Activated CD4-positive, alpha-beta T cell treated with anti-CD3 and anti-CD28 coated beads, Interleukin-2, amount 50 U/mL, for 24 hours (primary cell): Measurements from ENCODE around the gene GPC6.
"Not testable (repeated sequence)": the region's sequence is repeated elsewhere in the genome, so short reads cannot be mapped to it uniquely, and the experiment has no call there.

ENCODE experiments used
- DNase-seq, 2 donors: peaks; one replicate each; pipeline ENCODE4 v3.0.0-alpha.2; 2020; ENCODE audit warnings: low read depth in 1 of 2, low spot score in 1 of 2

Gene GPC6

GRCh38 chr13:94331281-94331680, 1104.7 kb downstream of the GPC6 start:
- no peak for DNase-seq

- no peak for DNase-seq
Observed at GRCh38 chr13:94332359-94333096, 1105.9 kb downstream of the GPC6 start.

DNA sequence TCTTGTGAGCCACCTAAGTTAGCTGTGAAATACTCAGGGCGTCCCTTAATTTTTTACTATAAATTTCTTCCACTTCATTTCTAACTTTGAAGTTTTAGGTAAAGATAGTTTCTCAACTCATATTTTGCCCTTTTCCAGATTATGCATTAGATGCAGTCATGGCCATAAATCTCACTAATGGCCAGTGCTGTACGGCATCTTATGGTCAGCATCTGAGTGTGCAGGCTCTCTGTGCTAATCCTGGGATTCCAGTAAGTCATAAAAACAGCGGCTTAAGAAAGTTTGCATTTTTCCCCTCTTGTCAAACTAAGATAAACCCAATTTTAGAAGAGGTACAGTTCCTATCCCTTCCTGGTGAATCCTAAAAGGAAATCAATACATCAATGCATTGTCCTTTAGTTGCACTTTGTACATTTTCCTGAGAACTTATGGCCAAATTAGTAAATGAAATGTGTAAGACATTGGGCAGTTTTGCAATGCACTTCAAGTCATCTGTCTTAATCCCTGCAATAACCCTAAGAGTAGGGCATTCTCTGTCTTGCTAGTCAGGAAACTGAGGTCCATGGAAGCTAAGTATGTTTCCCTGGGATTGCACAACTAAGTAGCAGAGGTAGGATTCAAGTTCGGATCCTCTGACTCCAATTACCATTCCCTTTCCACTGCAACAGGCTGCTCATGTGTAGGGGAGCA, 1106.7 kb downstream of the GPC6 start:
- no peak for DNase-seq

- DNase-seq = no peak
Observed at GRCh38 chr13:94335761-94336526, 1109.3 kb downstream of the GPC6 start.

GRCh38 chr13:94339116-94339687, 1112.6 kb downstream of the GPC6 start:
- no peak for DNase-seq

GRCh38 chr13:94342436-94343242, 1116.0 kb downstream of the GPC6 start:
- DNase-seq = no peak

DNA sequence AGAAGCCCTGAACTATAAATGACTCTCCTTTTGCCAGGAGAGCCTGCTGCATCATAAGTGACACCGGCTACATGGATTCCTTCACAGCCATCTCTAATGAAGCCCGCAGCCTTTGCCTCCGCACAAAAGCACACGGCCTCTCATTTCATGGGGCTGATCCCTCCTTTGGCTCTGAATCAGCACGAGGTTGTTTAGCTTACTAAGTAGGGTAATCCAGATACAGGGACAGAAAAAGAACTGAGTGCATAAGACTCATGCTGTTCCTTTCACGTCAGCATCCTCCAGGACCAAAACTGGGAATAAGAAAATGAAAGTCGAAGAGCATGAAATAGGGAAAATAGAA, 1116.6 kb downstream of the GPC6 start:
- DNase-seq = no peak

DNA sequence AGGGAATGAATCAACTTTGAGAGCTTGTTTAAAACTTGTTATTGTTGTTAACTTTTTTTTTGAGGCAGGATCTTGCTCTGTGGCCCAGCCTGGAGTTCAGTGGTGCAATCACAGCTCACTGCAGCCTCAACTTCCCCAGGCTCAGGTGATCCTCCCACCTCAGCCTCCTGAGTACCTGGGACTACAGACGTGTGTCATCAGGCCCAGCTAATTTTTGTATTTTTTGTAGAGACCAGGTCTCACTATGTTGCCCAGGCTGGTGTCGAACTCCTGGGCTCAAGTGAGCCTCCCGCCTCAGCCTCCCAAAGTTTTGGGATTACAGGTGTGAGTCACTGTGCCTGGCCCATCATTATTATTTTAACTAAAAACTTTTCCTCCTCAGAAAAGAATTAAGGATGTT, 1117.1 kb downstream of the GPC6 start:
- DNase-seq = not testable (repeated sequence)

GRCh38 chr13:94344126-94344818, 1117.7 kb downstream of the GPC6 start:
- no peak for DNase-seq

- no peak for DNase-seq
Observed at GRCh38 chr13:94345374-94346195, 1119.0 kb downstream of the GPC6 start.

GRCh38 chr13:94346261-94347019, 1119.8 kb downstream of the GPC6 start:
- DNase-seq = peak in 1 of 2 donors; percentile 31

- DNase-seq = peak in 1 of 2 donors; percentile 50
Observed at GRCh38 chr13:94351292-94351990, 1124.8 kb downstream of the GPC6 start.

- DNase-seq = no peak
Observed at GRCh38 chr13:94352057-94352456, 1125.5 kb downstream of the GPC6 start.

DNA sequence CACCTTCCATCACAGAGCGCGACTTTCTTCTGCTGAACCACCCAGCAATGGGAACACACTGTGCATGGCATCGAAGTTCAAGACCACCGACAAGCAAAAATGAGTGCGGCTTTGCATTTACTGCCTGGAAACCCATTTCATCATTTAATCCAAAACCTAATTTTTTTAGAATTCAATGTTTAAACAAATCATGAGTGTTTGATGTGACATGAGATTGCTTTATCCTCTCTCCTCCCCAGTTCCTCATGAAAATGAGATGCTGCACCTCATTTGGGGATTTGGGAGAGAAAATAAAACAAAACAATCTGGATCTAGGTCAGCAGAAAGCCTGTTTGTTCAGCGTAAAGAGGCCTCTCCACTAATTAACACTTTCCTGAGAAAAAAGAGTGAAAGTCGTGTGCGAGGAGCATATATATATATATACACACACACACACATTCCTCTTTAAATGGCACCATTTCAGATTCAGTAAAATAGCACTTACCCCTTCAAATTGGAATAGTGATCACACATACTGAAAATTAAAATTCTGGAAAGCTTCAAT, 1126.6 kb downstream of the GPC6 start:
- no peak for DNase-seq

DNA sequence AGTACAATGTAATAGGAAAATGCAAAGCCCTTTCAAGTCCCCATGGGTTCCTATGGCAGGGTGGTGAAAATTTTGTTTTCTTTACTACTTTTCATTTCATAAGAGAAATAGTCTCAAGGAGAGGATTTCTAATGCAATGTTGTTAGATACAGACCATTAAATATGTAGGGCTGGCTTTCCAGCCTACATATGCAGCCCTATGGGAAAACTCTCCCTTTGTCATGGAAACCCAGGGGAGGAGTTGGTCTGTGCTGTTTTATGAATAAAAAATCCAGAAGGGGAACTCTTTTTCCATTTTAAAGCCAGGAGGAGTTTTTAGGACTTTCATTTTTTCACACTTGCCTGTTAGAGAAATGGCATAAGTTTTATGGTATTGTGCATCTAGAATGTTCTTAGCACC, 1133.3 kb downstream of the GPC6 start:
- DNase-seq = no peak

GRCh38 chr13:94362411-94362909, 1135.9 kb downstream of the GPC6 start:
- peak; percentile 21 to 76 for DNase-seq

GRCh38 chr13:94366677-94367076, 1140.1 kb downstream of the GPC6 start:
- DNase-seq = no peak
